Upper lobe of left lung (tissue), 6 donors: ENCODE data around the gene GNG2. TPM values are rescaled to one million over a fixed set of nuclear protein-coding genes. Genes with fewer than 3 reads are reported as not detected.
A peak's percentile ranks its signal among the peaks of the same experiment; 100 is the strongest.

Source experiments
- ATAC-seq, 2 donors: fragments of 200-7000 bp; cut with Tn5 transposase; one replicate each; pipeline ENCODE4 v1.9.1; 2022; ENCODE audit warnings: mild to moderate bottlenecking in 2 of 2, moderate library complexity in 2 of 2; ENCODE audit not compliant: low FRiP score in 2 of 2
- DNase-seq, 2 donors: peaks; one replicate each; pipeline ENCODE4 v3.0.0-alpha.2; 2019 to 2020
- H3K27ac ChIP-seq, 4 donors: fragments of 200-600 bp; sonication (generic); one replicate each; pipeline ENCODE4 v1.5.1; 2016 to 2019
- H3K27me3 ChIP-seq, 4 donors: fragments of 200-600 bp; sonication (generic); one replicate each; pipeline ENCODE4 v1.5.1; 2017 to 2019
- H3K36me3 ChIP-seq, 4 donors: fragments of 200-600 bp; sonication (generic); one replicate each; pipeline ENCODE4 v1.5.1; 2016 to 2019
- H3K4me1 ChIP-seq, 4 donors: fragments of 200-600 bp; sonication (generic); one replicate each; pipeline ENCODE4 v1.5.1; 2018 to 2019
- H3K4me3 ChIP-seq, 4 donors: fragments of 200-600 bp; sonication (generic); one replicate each; pipeline ENCODE4 v1.5.1; 2017 to 2019; ENCODE audit warnings: mild to moderate bottlenecking in 2 of 4, moderate library complexity in 1 of 4
- H3K9me3 ChIP-seq, 4 donors: fragments of 200-600 bp; sonication (generic); one replicate each; pipeline ENCODE4 v1.5.1; 2018 to 2019
- EP300 ChIP-seq, 4 donors: sonication (generic); formaldehyde crosslinking; IDR thresholded peaks; one replicate each; pipeline ENCODE4 v1.5.1; 2017; ENCODE audit warnings: antibody characterized with exemption in 4 of 4, control low read depth in 2 of 4
- POLR2A ChIP-seq, 4 donors: fragments of 450-650 bp; IDR thresholded peaks; one replicate each; pipeline ENCODE4 v1.5.1; 2016 to 2017; ENCODE audit warnings: antibody characterized with exemption in 4 of 4, mild to moderate bottlenecking in 2 of 4
- POLR2AphosphoS5 ChIP-seq, 2 donors: sonication (generic); formaldehyde crosslinking; IDR thresholded peaks; one replicate each; pipeline ENCODE4 v1.5.1; 2017; ENCODE audit warnings: antibody characterized with exemption in 2 of 2
- WGBS, 2 donors: methylation state at CpG; one replicate each; pipeline ENCODE4 v1.1.5; 2017 to 2018; 5-methylcytosine and 5-hydroxymethylcytosine counted together
- total RNA-seq, 6 donors: library from RNA; depleted of rRNA in 4 of 6; stranded (reverse); fragments of >200 nt in 4 of 6; gene quantifications; one replicate each; pipeline versions ENCODE4 v1.1.0 to v1.2.1, GENCODE V29; 2016 to 2021
- TF ChIP-seq, protein P1 (sequence below), 6 experiments: fragments of 450-650 bp in 4 of 6; fragments of 200-600 bp in 2 of 6; sonication (generic) in 2 of 6; IDR thresholded peaks; one replicate each; pipeline ENCODE4 v1.5.1; 2016 to 2019; ENCODE audit warnings: antibody characterized with exemption in 6 of 6
- donor health status: DM: no; HTN: no; CAD: no; lungs with moderate emphysema.
- donor health status: DM: no; HTN: yes; CAD: no; lungs with severe emphysema.

The GNG2 gene
- total RNA-seq, 6 donors from 2014 or later, result 4.2 to 29.0 (median 10.1) TPM

DNA sequence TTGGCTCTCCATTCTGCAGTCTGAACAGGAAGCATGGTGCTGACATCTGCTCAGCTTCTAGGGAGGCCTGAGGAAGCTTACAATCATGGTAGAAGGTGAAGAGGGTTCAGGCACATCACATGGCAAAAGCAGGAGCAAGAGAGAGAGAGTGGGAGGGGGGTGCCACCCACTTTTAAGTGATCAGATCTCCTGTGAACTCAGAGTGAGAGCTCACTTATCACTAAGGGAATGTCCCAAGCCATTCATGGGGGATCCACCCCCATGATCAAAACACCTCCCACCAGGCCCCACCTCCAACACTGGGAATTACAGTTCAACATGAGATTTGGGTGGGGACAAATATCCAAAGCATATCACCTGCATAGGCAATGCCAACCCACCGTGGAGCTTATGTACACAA lies 9.8 kb upstream of the GNG2 start:
- no peak for ATAC-seq
- 70 to 80% methylated on average over 1 of the region's 1 CpG for WGBS, 2 donors

DNA sequence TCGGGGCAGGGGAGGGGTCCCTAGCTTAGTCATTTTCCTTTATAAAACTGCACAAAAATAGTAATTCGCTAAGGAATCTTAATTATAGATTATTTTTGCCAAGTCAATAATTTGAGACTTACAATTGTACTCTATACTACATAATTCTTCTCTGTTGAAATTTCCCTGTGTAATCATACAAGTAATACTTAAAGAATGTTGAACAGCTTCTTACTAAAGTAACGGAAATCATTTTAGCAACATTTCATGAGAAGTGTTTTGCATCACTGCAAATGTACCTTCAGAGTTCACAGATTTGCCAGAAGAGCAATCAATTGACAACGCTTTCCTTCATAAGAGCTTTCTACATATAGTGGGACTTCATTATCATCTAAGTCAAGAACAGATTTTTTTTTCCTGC lies 7.9 kb upstream of the GNG2 start:
- Histone ChIP-seq H3K36me3 (no peaks in the 10 kb centered on the region), H3K9me3 (no peaks in the 10 kb centered on the region), H3K4me3 (no peak overlapping the region), H3K4me1 (peaks cover 0 to under 1% (median under 1%) of the 10 kb centered on the region in 4 donors), H3K27ac (no peak overlapping the region), H3K27me3 (no peaks in the 10 kb centered on the region)
- DNase-seq (no peak), ATAC-seq (no peak)
- 68 to 69% methylated on average over 4 of the region's 4 CpGs for WGBS, 2 donors
- TF ChIP-seq POLR2A (IDR thresholded peaks at IDR 0.05) (no peak), EP300 (IDR thresholded peaks at IDR 0.05) (no peak), POLR2AphosphoS5 (IDR thresholded peaks at IDR 0.05) (no peak)
- TF ChIP-seq, protein P1, sequence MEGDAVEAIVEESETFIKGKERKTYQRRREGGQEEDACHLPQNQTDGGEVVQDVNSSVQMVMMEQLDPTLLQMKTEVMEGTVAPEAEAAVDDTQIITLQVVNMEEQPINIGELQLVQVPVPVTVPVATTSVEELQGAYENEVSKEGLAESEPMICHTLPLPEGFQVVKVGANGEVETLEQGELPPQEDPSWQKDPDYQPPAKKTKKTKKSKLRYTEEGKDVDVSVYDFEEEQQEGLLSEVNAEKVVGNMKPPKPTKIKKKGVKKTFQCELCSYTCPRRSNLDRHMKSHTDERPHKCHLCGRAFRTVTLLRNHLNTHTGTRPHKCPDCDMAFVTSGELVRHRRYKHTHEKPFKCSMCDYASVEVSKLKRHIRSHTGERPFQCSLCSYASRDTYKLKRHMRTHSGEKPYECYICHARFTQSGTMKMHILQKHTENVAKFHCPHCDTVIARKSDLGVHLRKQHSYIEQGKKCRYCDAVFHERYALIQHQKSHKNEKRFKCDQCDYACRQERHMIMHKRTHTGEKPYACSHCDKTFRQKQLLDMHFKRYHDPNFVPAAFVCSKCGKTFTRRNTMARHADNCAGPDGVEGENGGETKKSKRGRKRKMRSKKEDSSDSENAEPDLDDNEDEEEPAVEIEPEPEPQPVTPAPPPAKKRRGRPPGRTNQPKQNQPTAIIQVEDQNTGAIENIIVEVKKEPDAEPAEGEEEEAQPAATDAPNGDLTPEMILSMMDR (IDR thresholded peaks at IDR 0.05), result no peak

More for the DNA sequence above, 9.8 kb upstream of the GNG2 start:
- DNase-seq, result no peak
- no peak overlapping the region for H3K4me3 ChIP-seq
- no peak overlapping the region for H3K27ac ChIP-seq
- TF ChIP-seq POLR2AphosphoS5 (IDR thresholded peaks at IDR 0.05) (no peak), POLR2A (IDR thresholded peaks at IDR 0.05) (no peak), EP300 (IDR thresholded peaks at IDR 0.05) (no peak)
- TF ChIP-seq, protein P1 (IDR thresholded peaks at IDR 0.05), result no peak
- no peaks in the 10 kb centered on the region for H3K9me3 ChIP-seq
- H3K4me1 ChIP-seq, result peaks cover 7 to 14% (median 9%) of the 10 kb centered on the region in 4 donors
- no peaks in the 10 kb centered on the region for H3K27me3 ChIP-seq
- no peaks in the 10 kb centered on the region for H3K36me3 ChIP-seq

DNA sequence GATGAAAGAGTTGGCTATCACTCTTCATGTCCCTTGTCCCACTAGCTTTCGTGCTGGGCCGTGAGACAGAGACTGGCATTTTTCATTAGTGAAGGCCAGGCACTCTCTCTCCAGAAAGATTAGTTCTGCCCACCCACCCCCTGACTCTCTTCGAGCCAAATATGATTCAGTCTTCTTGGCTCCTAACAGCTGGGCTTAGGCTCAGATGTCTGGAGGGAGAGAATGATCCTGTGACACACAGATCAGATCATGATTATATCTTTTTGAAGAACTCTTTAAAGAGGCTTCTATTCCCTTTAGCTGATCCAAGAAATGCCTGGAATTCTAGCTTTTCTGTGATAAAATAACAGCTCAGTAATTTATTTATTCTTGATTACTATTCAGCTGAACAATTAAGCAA lies 5.2 kb upstream of the GNG2 start:
- WGBS, 2 donors, result 49 to 72% methylated on average over 3 of the region's 3 CpGs
- peak in 1 of 2 donors; percentile 46 for ATAC-seq

DNA sequence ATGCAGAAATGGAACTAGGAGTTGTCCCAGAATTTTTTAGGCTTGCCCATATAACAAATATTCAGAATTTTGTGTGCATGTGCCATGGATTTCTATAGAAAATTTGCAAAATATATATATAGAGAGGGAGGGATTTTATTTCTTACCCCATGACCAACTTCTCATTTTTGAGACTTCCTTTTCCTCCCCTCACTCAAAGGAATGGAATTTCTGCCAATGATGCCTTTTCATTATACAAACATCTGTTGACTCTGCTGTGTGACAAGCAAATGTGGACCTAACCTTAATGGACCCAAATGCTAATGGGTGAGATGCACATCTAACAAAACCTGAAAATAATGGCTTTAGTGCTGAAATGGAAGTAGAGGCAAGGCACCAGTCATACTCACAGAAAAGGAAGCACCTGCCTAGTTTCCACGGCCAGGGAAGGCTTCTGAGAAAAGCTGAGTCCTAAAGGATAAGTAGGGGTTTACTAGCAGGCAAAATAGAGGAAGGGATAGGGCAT lies 3.6 kb upstream of the GNG2 start:
- H3K27me3 ChIP-seq, result no peaks in the 10 kb centered on the region
- no peaks in the 10 kb centered on the region for H3K9me3 ChIP-seq
- H3K27ac ChIP-seq, result no peak overlapping the region
- ATAC-seq (no peak), DNase-seq (no peak)
- H3K4me1 ChIP-seq, result peaks cover 0 to 23% (median 5%) of the 10 kb centered on the region in 4 donors
- TF ChIP-seq, protein P1 (IDR thresholded peaks at IDR 0.05), result no peak
- TF ChIP-seq POLR2AphosphoS5 (IDR thresholded peaks at IDR 0.05) (no peak), EP300 (IDR thresholded peaks at IDR 0.05) (no peak), POLR2A (IDR thresholded peaks at IDR 0.05) (no peak)
- H3K36me3 ChIP-seq, result no peaks in the 10 kb centered on the region
- H3K4me3 ChIP-seq, result no peak overlapping the region
- WGBS, 2 donors, result 57 to 72% methylated on average over 1 of the region's 1 CpG

More for the DNA sequence above, 5.2 kb upstream of the GNG2 start:
- no peak overlapping the region for H3K4me3 ChIP-seq
- no peak overlapping the region for H3K27ac ChIP-seq
- H3K4me1 ChIP-seq, result peaks cover 0 to 13% (median 3%) of the 10 kb centered on the region in 4 donors
- H3K36me3 ChIP-seq, result no peaks in the 10 kb centered on the region
- TF ChIP-seq POLR2A (IDR thresholded peaks at IDR 0.05), result no peak
- no peak for DNase-seq
- H3K9me3 ChIP-seq, result no peaks in the 10 kb centered on the region
- no peaks in the 10 kb centered on the region for H3K27me3 ChIP-seq

DNA sequence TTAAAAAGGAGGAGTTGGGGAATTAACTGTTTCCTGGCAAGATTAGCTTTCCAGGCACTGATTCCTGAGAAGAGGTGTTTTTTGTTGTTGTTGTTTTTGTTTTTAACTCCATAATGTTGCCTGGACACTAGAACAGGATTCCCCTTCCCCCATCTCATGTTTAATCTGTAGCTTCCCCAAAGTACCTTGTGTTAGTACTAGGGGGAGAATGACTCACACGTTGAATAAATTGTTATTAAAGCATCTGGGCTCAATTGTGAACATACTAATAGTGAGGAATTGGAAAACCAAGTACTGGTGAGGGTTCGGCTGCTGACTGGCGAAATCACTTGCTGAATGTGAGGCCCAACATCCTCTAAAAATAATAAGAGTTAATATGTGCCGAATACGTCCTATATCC lies 1.3 kb upstream of the GNG2 start:
- Histone ChIP-seq H3K4me3 (no peak overlapping the region), H3K27ac (no peak overlapping the region), H3K27me3 (no peaks in the 10 kb centered on the region), H3K36me3 (no peaks in the 10 kb centered on the region), H3K4me1 (peaks cover 0 to 34% (median 5%) of the 10 kb centered on the region in 4 donors), H3K9me3 (no peaks in the 10 kb centered on the region)
- ATAC-seq (no peak), DNase-seq (no peak)
- TF ChIP-seq POLR2AphosphoS5 (IDR thresholded peaks at IDR 0.05), result no peak
- TF ChIP-seq, protein P1 (IDR thresholded peaks at IDR 0.05), result no peak
- TF ChIP-seq POLR2A (IDR thresholded peaks at IDR 0.05), result no peak
- TF ChIP-seq EP300 (IDR thresholded peaks at IDR 0.05), result no peak
- WGBS, 2 donors, result 78 to 83% methylated on average over 5 of the region's 5 CpGs
